Ramos (cell line): Measurements from ENCODE around the gene CS.

Source experiments
- in situ Hi-C: fragments of 300-500 bp; cut with MboI; formaldehyde crosslinking; loops from one replicate; pipeline ENCODE4 v1.14.3; 2022; ENCODE audit warnings: low sequenced_read_pairs; ENCODE audit not compliant: unreplicated experiment

CS gene

DNA sequence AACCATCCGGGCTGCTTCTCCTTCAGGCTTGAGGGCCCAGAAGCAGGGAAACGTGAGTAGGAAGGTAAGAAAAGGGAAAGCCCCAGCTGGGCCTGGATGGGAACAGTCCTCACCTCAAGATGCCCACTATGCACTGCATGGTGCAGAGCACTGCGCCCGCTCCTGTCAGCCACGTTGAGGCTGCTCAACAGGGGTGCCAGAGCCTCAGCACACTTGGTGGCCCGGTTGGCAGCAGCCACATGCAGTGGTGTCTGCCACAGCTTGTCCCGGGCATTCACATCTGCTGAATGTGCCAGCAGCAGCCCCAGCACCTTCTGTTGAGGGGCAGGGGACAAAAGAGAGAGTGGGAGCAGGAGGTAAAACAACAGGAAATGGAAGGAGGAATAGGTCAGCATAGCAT lies 44.5 kb downstream of the CS start:
- in situ Hi-C loops = no loop called here

DNA sequence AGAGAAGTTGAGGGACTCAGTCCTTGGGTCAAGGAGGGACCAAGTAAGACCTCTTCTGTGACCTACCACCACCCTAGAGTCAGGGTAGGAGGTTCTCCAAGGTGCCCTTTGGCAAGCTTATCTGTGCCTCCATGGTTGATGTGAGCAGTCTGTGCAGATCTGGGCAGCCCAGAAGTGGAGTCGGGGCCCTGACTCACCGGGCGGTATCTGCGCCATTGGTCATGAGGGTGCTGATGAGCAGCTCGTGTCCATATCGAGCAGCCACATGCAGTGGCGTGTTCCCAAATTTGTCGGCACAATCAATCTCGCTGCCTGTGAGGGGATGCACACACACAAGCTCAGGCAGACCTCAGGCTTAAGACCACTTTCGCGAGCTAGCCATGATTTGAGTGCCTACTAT lies 47.0 kb downstream of the CS start:
- in situ Hi-C loops = no loop called here

DNA sequence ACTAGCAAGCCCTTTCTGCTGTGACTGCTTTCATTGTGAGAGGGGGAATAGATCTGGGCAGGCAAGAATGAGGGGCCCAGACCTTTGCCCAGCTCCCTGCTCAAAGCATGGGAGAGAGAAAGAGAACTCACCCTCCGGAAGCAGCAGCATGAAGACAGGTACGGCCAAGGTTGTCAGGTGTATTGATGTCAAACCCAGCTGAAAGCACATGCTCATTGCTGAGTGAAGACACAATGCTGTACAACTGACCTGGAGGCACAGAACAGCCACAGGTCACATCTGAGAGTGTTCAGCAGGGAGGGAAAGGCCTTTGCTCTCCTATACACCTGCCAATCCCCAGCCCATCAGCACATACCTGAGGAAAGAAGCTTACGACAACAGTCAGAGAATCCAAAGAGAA lies 47.5 kb downstream of the CS start:
- in situ Hi-C loops = no loop called here

DNA sequence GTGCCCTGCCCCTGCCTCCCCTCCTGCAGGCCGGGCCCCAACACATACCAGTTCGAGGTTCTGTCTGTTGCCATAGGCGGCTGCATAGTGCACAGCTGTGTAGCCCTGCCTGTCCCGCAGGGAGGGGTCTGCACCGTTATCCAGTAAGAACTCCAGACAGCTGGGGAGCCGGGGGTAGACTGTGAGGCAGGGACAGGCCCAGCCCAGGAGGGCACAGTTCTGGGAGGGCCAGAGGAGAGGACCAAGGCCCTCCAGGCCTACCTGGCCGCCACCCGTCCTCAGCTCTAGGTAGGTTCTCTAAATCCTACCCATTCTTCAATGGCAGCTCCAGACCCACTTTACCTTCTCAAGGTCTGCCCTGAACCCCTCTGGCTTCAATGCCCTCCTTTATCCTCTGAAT lies 51.4 kb downstream of the CS start:
- in situ Hi-C loops = no loop called here

DNA sequence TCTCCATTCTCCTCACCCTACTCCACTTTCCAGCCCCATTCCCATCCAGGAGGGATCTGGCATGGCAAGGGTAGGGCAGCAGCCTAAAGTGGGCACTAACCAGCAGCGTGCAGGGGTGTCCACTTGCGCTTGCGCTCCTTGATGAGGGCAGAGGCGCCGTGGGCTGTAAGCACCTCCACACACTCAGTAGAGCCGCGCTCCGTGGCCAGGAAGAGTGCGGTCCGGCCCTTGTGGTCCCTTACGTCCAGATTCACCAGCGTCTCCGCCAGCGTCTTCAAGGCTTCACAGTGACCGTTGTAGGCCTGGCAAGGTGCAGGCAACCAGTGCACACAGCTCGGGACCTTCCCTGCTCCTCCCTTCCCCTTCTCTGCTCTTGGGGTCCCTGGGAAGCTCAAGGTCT lies 52.2 kb downstream of the CS start:
- in situ Hi-C loops = no loop called here

DNA sequence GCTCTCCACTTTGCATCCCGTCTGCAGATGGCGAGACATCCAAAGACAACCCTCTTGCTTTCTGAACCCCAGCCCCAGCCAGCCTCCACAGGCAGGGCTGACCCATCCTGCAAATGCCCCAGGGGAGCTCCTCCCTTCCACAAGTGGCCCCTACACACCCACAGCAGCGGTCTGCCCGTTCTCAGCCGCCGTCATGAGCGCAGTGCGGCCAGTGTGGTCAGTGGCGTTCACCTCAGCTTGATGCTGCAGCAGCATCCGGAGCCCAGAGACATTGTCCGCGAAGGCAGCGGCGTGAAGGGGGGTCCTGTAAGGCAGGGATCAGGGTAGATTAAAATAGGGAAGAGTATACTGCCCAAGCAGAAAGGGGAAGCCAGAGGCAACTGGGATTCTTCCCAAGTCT lies 55.6 kb downstream of the CS start:
- in situ Hi-C loops = no loop called here

DNA sequence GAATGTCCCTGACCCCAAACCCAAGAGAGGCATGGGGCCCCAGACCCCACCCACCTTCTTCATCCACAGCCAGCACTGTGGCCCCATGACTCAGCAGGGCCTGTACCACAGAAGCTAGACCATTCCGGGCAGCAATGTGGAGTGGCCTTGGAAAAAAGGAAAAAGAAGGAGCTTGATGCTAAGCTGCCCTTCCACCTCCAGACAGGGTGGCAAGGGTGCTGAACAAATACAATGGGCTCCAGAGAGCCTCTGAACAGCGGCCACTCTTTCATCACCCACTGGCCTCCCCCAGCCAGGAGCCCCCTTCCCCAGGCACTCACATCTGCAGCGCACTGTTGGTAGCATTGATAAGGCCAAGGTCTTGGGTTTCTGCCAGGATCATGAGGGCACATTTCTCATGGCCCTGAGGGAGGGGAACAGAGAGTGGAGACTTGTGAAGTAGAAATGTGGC lies 56.4 kb downstream of the CS start:
- in situ Hi-C loops = no loop called here

DNA sequence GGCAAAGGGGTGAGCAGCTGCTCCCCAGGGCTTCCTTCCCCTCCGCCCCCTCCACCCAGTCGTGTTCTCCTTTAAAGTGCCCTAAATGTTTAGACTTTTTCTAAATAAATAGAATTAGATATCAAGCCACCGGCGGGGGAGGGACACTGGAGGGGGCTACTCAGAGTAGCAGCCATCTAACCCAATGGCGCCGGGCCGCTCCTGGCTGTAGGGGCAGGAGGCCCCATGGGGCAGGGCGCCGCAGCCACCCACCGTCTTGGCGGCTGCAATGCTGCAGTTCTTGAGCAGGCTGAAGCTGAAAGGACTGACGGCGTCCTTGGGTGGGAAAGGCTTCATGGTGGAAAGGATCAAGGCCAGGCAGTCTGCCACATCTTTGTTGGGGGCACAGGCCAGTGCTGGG lies 57.1 kb downstream of the CS start:
- in situ Hi-C loops = no loop called here

DNA sequence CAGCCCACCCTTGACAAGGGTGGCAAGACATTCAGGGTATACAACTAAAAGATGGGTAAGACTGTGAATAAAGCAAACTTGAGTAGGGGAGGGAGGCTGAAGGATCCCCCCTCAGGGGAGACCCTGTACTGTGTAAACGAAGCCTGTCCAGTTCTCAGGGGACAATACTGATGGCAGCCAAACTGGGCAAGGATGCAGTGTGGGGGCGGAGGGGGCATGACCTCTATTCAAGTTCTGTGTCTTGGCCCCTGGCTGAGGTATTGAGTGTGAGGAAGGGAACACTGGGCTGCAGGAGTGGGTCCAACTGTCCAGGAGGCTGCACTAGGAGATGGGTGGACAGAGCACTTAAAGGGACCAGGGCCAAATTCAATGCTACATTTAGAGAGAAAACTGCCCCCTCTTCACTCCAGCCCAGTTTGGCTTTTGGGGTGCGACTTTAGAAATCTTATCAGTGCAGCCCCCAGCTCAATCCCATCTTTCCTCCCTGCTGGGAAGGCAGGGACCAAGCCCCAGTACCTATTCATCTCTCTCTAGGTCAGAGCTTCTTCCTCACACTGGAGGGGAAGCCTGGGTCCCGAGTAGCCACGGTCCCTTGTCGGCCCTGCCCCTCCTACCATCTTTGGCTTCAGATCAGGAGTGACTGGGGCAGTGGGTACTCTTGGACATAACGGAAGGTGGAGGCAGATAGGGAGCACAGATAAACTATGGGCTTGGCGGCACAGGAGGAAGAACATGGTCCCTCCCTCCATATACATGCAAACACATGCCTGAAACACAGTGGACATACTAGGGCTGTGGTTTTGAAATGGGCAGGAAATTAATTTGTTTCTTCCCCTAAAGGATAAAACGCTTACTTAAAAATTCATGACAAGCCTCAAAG lies 58.5 kb downstream of the CS start:
- in situ Hi-C loops = no loop called here

DNA sequence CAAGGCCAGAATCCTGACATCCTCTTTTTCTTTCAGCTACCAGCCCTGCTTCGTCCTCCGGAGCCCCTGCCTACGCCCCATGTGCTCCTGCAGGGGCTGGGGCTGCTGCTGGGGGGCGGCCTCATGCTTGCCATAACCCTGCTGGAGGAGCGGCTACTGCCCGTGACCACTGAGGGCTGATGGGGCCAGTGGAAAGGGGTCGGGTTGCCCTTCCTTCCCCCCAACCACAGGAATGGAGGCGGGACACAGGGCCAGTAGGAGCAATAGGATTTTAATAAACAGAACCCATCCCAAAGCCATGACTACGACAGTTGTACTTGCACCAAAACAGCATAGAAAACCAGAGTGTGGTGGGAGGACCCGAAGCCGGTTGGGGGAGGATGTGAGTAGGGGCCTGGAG lies 62.6 kb downstream of the CS start:
- in situ Hi-C loops = no loop called here

DNA sequence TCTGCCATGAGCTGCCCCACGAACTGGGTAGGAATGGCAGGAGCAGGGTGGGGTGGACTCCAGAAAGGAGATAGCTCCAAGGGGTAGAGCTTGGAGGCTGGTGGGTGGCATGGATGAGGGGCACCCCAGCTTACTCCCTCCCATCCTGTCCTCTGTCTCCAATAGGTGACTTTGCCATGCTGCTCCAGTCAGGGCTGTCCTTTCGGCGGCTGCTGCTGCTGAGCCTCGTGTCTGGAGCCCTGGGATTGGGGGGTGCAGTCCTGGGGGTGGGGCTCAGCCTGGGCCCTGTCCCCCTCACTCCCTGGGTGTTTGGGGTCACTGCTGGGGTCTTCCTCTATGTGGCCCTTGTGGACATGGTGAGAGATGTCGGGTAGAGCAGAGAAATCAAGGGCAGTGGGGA lies 63.1 kb downstream of the CS start:
- in situ Hi-C loops = no loop called here

DNA sequence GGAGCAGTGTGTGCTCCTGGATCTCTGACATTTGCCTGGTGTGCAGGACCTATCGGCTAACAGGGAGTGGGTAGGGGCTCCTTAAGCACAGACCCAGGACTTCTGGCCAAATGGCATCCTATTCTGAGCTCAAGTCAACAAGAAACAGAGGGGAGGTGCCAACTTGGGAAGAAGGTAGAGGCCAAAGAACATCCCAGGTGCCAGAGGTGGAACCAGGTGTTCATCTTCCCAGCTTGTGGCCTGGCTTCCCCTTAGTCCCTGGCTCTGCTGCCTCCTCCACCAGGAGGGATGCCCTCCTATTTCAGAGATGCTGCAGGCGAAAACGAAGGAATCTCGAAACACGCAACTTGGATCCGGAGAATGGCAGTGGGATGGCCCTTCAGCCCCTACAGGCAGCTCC lies 64.0 kb downstream of the CS start:
- in situ Hi-C loops = no loop called here

DNA sequence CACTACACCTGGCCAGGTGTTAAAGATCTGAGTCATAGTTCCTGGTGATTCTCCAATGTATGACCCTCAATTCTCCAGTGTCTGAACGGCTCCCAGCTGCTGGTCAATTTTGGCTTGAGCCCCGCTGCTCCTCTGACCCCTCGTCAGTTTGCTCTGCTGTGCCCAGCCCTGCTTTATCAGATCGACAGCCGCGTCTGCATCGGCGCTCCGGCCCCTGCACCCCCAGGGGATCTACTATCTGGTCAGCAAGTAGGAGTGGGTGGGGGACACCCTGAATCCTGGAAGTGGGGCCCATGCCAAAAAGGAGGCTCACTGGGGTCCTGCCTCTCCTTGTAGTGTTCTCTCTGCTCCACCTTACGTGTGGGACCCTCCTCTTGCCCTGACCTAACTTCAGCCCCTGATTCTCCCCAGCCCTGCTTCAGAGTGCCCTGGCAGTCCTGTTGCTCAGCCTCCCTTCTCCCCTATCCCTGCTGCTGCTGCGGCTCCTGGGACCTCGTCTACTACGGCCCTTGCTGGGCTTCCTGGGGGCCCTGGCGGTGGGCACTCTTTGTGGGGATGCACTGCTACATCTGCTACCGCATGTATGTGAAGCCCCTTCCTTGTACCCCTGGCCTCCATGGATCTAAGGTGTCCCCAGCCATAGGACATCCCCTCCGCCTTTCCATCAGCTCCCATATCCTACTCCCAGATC lies 65.2 kb downstream of the CS start:
- in situ Hi-C loops = no loop called here

DNA sequence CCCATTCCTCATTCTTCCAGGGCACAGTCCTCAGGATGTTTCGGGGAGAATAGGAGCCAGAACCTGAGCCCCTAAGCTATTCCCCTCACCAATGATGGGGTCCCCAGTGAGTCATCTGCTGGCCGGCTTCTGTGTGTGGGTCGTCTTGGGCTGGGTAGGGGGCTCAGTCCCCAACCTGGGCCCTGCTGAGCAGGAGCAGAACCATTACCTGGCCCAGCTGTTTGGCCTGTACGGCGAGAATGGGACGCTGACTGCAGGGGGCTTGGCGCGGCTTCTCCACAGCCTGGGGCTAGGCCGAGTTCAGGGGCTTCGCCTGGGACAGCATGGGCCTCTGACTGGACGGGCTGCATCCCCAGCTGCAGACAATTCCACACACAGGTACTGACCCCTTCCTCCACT lies 68.9 kb downstream of the CS start:
- in situ Hi-C loops = no loop called here

DNA sequence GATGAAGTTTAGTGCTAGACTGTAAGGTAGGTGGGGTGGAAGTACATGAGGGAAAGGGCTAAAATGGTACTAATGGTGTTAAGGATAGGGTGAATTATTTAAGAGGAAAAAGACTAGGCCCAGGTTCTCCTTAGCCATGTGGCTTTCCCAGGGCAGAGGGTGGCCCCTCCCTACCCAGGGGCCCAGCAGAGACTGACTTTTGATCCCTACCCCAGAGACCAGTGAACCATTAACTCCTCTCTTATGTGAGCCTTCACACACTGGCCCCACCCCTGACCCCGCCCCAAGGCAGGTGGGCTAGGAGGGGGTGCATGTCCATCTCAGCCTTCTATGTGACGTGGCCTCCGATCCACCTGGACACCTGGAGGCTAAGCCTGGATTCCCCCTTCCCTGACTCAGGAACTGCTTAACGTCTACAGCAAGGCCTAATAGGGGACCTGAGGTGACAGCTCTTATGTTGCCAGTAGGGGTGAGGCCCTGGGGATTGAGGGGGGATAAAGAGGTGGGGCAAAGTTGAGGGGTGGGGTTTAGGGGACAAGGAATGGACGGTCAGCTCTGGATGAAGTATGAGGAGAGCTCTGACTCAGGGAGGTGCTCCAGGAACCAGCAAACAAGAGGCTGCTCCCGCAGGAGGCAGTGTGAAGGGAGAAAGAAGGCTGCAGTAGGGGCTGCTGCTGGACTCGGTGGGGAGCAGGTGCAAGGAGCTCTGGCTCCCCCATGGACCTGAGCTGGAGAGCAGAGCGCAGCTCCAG lies 69.5 kb downstream of the CS start:
- in situ Hi-C loops = no loop called here

DNA sequence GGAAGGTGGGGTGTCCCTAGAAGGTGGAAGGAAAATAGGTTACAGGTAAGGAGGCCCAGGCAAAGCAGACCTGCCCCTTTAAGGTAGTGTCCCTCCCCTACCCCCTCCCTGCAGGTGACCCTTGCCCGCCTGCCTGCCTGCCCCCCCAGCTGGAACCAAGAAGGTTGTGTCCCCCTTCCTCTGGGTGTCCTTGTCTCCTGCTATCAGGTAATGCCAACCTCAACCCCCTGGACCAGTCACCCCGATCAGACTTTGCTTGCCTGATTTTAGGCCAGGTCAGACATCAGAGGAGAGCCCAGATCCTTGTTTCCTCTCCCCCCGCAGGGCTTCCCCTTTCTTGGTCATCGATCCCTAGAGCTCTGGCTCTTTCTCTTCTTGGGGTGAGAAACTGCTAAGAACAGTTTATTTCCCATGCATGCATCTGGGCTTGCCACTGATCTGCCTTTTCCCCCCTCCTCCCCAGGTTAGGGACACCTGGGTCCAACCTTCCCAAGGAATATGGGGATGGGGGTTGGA lies 70.2 kb downstream of the CS start, which contains the start of gene SLC39A5:
Gene SLC39A5, plus strand, starts transcription at position 136 of the 516 bp plus-strand sequence. CDS start 1,224 bp downstream, outside the sequence.
- in situ Hi-C loops = no loop called here

DNA sequence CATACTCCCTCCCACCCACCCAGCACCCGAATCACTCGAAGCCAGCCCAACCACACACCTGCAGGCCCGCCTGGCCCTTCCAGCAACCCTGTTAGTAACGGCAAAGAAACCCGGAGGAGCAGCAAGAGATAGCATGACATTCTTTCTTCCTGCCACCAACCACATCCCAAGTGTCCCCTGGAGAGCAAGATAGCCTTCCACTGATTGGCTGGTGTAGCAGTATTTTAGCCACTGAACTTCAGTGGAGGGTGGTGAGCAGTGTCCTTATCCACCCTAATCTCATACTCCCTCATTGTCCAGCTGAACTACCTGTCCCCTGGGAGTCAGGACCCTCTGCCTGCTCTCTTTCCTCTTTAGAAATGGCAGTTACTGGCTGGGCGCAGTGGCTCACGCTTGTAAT lies 71.0 kb downstream of the CS start:
- in situ Hi-C loops = no loop called here

DNA sequence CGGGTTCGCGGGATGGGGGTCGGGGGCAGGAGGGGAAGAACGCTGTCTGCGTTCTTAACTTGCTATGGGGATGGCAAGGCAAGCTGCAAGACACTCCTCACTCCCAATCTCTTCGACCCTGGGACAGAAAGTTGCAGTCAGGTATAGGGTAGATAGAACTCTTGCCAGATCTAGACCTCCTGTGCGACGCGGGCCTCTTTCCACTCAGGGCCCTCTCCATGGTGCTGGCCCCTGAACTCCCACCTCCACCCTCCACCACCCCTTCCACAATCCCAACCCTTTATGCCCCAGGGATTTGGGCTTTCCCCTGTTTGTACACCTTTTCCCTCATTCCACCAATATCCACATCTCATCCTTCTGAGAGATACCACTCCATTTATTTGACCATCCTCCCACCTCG lies 75.2 kb downstream of the CS start:
- in situ Hi-C loops = no loop called here

DNA sequence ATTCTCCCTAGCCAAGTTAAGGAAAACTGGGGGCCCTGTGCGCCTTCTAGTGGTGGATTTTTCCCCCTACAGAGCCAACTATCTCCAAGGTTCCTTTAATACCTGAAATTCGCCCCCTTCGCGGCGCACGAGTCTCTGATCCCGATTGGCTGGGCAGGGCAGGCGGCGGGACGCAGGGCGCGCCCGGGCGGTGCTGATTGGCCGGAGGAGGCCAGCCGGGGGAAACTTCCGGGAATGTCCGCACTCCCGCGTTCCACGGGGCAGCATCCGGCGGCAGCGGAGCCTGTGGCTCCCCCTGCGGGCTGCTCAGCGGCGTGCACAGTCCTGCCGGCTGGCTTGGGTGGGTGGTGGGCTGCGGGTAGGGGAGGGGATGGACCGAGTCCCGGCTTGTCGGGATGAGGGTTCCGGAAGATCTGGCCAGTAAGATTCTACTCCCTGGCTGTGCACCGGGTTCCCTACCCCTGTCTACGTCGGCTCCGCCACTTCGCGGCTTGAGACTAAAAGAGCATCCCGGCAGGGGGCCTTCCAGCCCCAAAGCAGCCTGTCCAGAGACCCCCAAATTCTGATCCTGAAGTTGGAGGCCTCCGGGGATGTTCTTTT lies 75.9 kb downstream of the CS start, which contains the start of gene NABP2:
Gene NABP2, plus strand, starts transcription at position 241 of the 600 bp plus-strand sequence. CDS start 515 bp downstream, outside the sequence.
- in situ Hi-C loops = no loop called here

DNA sequence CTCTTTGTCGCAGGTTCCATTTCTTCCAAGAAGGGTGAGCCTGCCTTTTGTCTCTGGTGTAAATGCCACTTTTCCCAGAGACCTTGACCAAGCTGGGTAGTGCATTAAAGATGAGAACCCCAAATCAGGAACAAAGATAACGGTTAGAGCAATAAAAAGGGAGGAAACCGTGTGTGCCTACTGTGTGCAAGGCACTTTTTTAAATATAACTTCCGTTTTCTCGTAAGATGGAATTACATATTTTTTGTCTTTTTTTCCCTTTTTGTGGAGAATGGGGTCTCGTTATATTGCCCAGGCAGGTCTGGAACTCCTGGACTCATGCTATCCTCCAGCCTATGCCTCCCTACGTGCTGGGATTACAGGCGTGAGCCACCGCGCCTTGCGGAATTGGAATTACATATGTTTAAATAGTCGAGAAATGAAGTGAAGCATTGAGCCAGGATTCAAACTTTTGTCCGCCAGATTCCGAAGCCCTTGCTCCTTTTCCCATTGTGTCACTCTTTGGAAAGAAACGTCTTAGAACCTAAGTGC lies 76.5 kb downstream of the CS start:
- in situ Hi-C loops = no loop called here
